GM12878 (cell line): ENCODE measurements around the gene TSHZ1.

Experiments used
- CBX3 ChIP-seq: fragments of 200-600 bp; sonication (generic); IDR thresholded peaks from 2 replicates; pipeline ENCODE4 v1.6.1; 2016; ENCODE audit warnings: low read depth, borderline replicate concordance
- EP300 ChIP-seq, 2 experiments: fragments of 150-350 bp in 1 of 2; IDR thresholded peaks; 2 replicates each; pipeline ENCODE4 v1.6.1; 2011 to 2012; ENCODE audit warnings: low read depth in 2 of 2, low read length in 2 of 2, borderline replicate concordance in 1 of 2, improper control_type of control experiment in 1 of 2, inconsistent platforms in 1 of 2; ENCODE audit not compliant: control insufficient read depth in 1 of 2
- FOS ChIP-seq: IDR thresholded peaks from 3 replicates; pipeline ENCODE4 v1.6.1; 2011; ENCODE audit warnings: borderline replicate concordance; ENCODE audit not compliant: insufficient read length; ENCODE audit errors: extremely low read depth
- POLR2AphosphoS5 ChIP-seq: IDR thresholded peaks from 2 replicates; pipeline ENCODE4 v1.6.1; 2011; ENCODE audit warnings: mild to moderate bottlenecking, low read length, inconsistent platforms
- SMAD1 ChIP-seq: fragments of 450-650 bp; IDR thresholded peaks from 2 replicates; pipeline ENCODE4 v1.6.1; 2018; ENCODE audit warnings: mild to moderate bottlenecking, low read depth; ENCODE audit not compliant: partially characterized antibody
- SRF ChIP-seq, 2 experiments: IDR thresholded peaks; 2 replicates each; pipeline ENCODE4 v1.6.1; 2011; ENCODE audit warnings: low read depth in 2 of 2, low read length in 2 of 2, mild to moderate bottlenecking in 1 of 2, moderate library complexity in 1 of 2
- ZNF217 ChIP-seq: fragments of 450-650 bp; IDR thresholded peaks from 2 replicates; pipeline ENCODE4 v1.6.1; 2017; ENCODE audit warnings: antibody characterized with exemption, mild to moderate bottlenecking
- TF ChIP-seq, protein P1 (sequence below), 3 experiments: IDR thresholded peaks in 2 of 3; conservative IDR thresholded peaks in 1 of 3; 2 replicates each; pipeline ENCODE4 v1.5.1; 2011; ENCODE audit warnings: low read depth in 3 of 3, low read length in 3 of 3, mild to moderate bottlenecking in 3 of 3, control low read depth in 2 of 3, moderate library complexity in 2 of 3, inconsistent platforms in 1 of 3, mixed read lengths in 1 of 3; ENCODE audit not compliant: control insufficient read depth in 2 of 3, insufficient read depth in 1 of 3; ENCODE audit errors: extremely low read depth in 1 of 3
- TF ChIP-seq, protein P2 (sequence below): IDR thresholded peaks from 2 replicates; pipeline ENCODE4 v1.6.1; 2011; ENCODE audit warnings: borderline replicate concordance, low read depth, mild to moderate bottlenecking, moderate library complexity, low read length; ENCODE audit not compliant: insufficient read depth, poor library complexity, severe bottlenecking
- TF ChIP-seq, protein P3 (sequence below): fragments of 450-650 bp; IDR thresholded peaks from 2 replicates; pipeline ENCODE4 v1.6.1; 2017; ENCODE audit warnings: antibody characterized with exemption, mild to moderate bottlenecking, moderate library complexity

- no peak for TF ChIP-seq SMAD1
- TF ChIP-seq, protein P1, sequence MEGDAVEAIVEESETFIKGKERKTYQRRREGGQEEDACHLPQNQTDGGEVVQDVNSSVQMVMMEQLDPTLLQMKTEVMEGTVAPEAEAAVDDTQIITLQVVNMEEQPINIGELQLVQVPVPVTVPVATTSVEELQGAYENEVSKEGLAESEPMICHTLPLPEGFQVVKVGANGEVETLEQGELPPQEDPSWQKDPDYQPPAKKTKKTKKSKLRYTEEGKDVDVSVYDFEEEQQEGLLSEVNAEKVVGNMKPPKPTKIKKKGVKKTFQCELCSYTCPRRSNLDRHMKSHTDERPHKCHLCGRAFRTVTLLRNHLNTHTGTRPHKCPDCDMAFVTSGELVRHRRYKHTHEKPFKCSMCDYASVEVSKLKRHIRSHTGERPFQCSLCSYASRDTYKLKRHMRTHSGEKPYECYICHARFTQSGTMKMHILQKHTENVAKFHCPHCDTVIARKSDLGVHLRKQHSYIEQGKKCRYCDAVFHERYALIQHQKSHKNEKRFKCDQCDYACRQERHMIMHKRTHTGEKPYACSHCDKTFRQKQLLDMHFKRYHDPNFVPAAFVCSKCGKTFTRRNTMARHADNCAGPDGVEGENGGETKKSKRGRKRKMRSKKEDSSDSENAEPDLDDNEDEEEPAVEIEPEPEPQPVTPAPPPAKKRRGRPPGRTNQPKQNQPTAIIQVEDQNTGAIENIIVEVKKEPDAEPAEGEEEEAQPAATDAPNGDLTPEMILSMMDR (IDR thresholded peaks at IDR 0.05 in 2 of 3, conservative IDR thresholded peaks at IDR 0.05 in 1 of 3; ENCODE audit: control insufficient read depth in 2 of 3, extremely low read depth in 1 of 3, insufficient read depth in 1 of 3, low read depth in 3 of 3, low read length in 3 of 3), result no peak
- no peak for TF ChIP-seq EP300 (IDR thresholded peaks at IDR 0.05; ENCODE audit: borderline replicate concordance in 1 of 2, control insufficient read depth in 1 of 2, low read depth in 2 of 2, low read length in 2 of 2)
- TF ChIP-seq, protein P2, sequence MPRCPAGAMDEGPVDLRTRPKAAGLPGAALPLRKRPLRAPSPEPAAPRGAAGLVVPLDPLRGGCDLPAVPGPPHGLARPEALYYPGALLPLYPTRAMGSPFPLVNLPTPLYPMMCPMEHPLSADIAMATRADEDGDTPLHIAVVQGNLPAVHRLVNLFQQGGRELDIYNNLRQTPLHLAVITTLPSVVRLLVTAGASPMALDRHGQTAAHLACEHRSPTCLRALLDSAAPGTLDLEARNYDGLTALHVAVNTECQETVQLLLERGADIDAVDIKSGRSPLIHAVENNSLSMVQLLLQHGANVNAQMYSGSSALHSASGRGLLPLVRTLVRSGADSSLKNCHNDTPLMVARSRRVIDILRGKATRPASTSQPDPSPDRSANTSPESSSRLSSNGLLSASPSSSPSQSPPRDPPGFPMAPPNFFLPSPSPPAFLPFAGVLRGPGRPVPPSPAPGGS, result no peak
- TF ChIP-seq, protein P3, sequence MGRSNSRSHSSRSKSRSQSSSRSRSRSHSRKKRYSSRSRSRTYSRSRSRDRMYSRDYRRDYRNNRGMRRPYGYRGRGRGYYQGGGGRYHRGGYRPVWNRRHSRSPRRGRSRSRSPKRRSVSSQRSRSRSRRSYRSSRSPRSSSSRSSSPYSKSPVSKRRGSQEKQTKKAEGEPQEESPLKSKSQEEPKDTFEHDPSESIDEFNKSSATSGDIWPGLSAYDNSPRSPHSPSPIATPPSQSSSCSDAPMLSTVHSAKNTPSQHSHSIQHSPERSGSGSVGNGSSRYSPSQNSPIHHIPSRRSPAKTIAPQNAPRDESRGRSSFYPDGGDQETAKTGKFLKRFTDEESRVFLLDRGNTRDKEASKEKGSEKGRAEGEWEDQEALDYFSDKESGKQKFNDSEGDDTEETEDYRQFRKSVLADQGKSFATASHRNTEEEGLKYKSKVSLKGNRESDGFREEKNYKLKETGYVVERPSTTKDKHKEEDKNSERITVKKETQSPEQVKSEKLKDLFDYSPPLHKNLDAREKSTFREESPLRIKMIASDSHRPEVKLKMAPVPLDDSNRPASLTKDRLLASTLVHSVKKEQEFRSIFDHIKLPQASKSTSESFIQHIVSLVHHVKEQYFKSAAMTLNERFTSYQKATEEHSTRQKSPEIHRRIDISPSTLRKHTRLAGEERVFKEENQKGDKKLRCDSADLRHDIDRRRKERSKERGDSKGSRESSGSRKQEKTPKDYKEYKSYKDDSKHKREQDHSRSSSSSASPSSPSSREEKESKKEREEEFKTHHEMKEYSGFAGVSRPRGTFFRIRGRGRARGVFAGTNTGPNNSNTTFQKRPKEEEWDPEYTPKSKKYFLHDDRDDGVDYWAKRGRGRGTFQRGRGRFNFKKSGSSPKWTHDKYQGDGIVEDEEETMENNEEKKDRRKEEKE, result no peak
- TF ChIP-seq ZNF217, result no peak
- no peak for TF ChIP-seq CBX3
- no peak for TF ChIP-seq FOS
- TF ChIP-seq POLR2AphosphoS5, result no peak
- no peak for TF ChIP-seq SRF (IDR thresholded peaks at IDR 0.05; ENCODE audit: low read depth in 2 of 2, low read length in 2 of 2)
These were observed 5.8 kb downstream of the TSHZ1 start for GRCh38 chr18:75216212-75216910.
